Smooth muscle cell (in vitro differentiated cells): ENCODE data around the gene OCRL. TPM values are rescaled to one million over a fixed set of nuclear protein-coding genes. Genes with fewer than 3 reads are reported as not detected.

ENCODE experiments used
- DNase-seq: peaks from one replicate; lab custom pipeline; 2025; ENCODE audit not compliant: unreplicated experiment; lab: John Stamatoyannopoulos, UW
- H2AFZ ChIP-seq: fragments of 200-600 bp; sonication (generic); 2 replicates; pipeline ENCODE4 v1.6.0; 2016; ENCODE audit warnings: antibody characterized with exemption, low read depth, mild to moderate bottlenecking
- H3F3A ChIP-seq: fragments of 200-600 bp; sonication (generic); 2 replicates; pipeline ENCODE4 v1.6.0; 2017; ENCODE audit warnings: antibody characterized with exemption, low read depth
- H3K27ac ChIP-seq: fragments of 200-600 bp; sonication (generic); 2 replicates; pipeline ENCODE4 v1.5.1; 2016; ENCODE audit warnings: low read depth, mild to moderate bottlenecking
- H3K27me3 ChIP-seq: fragments of 200-600 bp; sonication (generic); 2 replicates; pipeline ENCODE4 v1.6.1; 2016; ENCODE audit warnings: low read depth, mild to moderate bottlenecking
- H3K36me3 ChIP-seq: fragments of 200-600 bp; sonication (generic); 2 replicates; pipeline ENCODE4 v1.5.1; 2016; ENCODE audit warnings: low read depth
- H3K4me1 ChIP-seq: fragments of 200-600 bp; sonication (generic); 2 replicates; pipeline ENCODE4 v1.5.1; 2016; ENCODE audit warnings: low read depth
- H3K4me2 ChIP-seq: fragments of 200-600 bp; sonication (generic); 2 replicates; pipeline ENCODE4 v1.6.0; 2016; ENCODE audit warnings: mild to moderate bottlenecking
- H3K4me3 ChIP-seq: fragments of 200-600 bp; sonication (generic); 2 replicates; pipeline ENCODE4 v1.5.1; 2016; ENCODE audit warnings: mild to moderate bottlenecking
- H3K79me2 ChIP-seq: fragments of 200-600 bp; sonication (generic); 2 replicates; pipeline ENCODE4 v1.6.0; 2016; ENCODE audit warnings: low read depth, mild to moderate bottlenecking
- H3K9ac ChIP-seq: fragments of 200-600 bp; sonication (generic); 2 replicates; pipeline ENCODE4 v1.6.0; 2016; ENCODE audit warnings: low read depth
- H3K9me3 ChIP-seq: fragments of 200-600 bp; sonication (generic); replicated peaks from 2 replicates; pipeline ENCODE4 v1.5.1; 2016; ENCODE audit warnings: low read depth
- H4K20me1 ChIP-seq: fragments of 200-600 bp; sonication (generic); 2 replicates; pipeline ENCODE4 v1.6.0; 2016; ENCODE audit warnings: low read depth
- CTCF ChIP-seq: fragments of 200-600 bp; sonication (generic); IDR thresholded peaks from 2 replicates; pipeline ENCODE4 v1.5.1; 2017; ENCODE audit warnings: borderline replicate concordance, mild to moderate bottlenecking, antibody characterized with exemption; ENCODE audit not compliant: insufficient read depth, poor library complexity, severe bottlenecking
- WGBS: methylation state at CpG from one replicate; pipeline ENCODE4 v1.1.7; 2016; ENCODE audit warnings: low lambda C conversion rate; 5-methylcytosine and 5-hydroxymethylcytosine counted together
- polyA plus RNA-seq: library from polyadenylated mRNA; unstranded; fragments of >200 nt; fragmentation: Nextera tagmentation; extraction: Ambion mirVana; gene quantifications from 2 replicates; pipeline ENCODE4 v1.2.1, GENCODE V29; 2016
- total RNA-seq: library from RNA; depleted of rRNA; stranded (reverse); fragments of >200 nt; gene quantifications from 2 replicates; pipeline ENCODE4 v1.2.3, GENCODE V29; 2014

The OCRL gene
- total and polyA plus RNA-seq, 2 experiments from 2014 or later: 8.7 to 26.2 TPM

GRCh38 chrX:129590596-129590995 lies 50.5 kb downstream of the OCRL start:
- no peaks in the 10 kb centered on the region for H3K4me1 ChIP-seq
- no peaks in the 10 kb centered on the region for H4K20me1 ChIP-seq
- no peak for TF ChIP-seq CTCF
- no peaks in the 10 kb centered on the region for H3K79me2 ChIP-seq
- no peak overlapping the region for H3K27ac ChIP-seq
- H3K4me2 ChIP-seq: no peak overlapping the region
- no peaks in the 10 kb centered on the region for H3K36me3 ChIP-seq
- no peak overlapping the region for H3K9ac ChIP-seq
- no peaks in the 10 kb centered on the region for H3K27me3 ChIP-seq
- no peaks in the 10 kb centered on the region for H3F3A ChIP-seq
- H2AFZ ChIP-seq: no peak overlapping the region
- no peak for DNase-seq
- H3K4me3 ChIP-seq: no peak overlapping the region
- peaks cover 6% of the 10 kb centered on the region for H3K9me3 ChIP-seq
- WGBS: 74% methylated on average over 4 of the region's 4 CpGs

GRCh38 chrX:129593137-129593536 lies 53.1 kb downstream of the OCRL start:
- Histone ChIP-seq H3K9me3 (peaks cover 6% of the 10 kb centered on the region), H3K4me2 (no peak overlapping the region), H3K9ac (no peak overlapping the region), H3K27ac (no peak overlapping the region), H3K4me1 (no peaks in the 10 kb centered on the region), H3F3A (no peaks in the 10 kb centered on the region), H3K36me3 (no peaks in the 10 kb centered on the region), H3K4me3 (no peak overlapping the region), H3K79me2 (no peaks in the 10 kb centered on the region), H4K20me1 (no peaks in the 10 kb centered on the region), H3K27me3 (no peaks in the 10 kb centered on the region), H2AFZ (no peak overlapping the region)
- no peak for TF ChIP-seq CTCF
- DNase-seq: no peak

GRCh38 chrX:129594781-129595180 lies 54.7 kb downstream of the OCRL start:
- no peak overlapping the region for H3K4me3 ChIP-seq

More at GRCh38 chrX:129594781-129595180, 54.7 kb downstream of the OCRL start:
- Histone ChIP-seq H3K36me3 (no peaks in the 10 kb centered on the region), H3K9ac (no peak overlapping the region), H3K79me2 (no peaks in the 10 kb centered on the region), H3K27ac (no peak overlapping the region), H2AFZ (no peak overlapping the region), H3K4me2 (no peak overlapping the region), H3K9me3 (no peaks in the 10 kb centered on the region), H3F3A (no peaks in the 10 kb centered on the region), H3K27me3 (no peaks in the 10 kb centered on the region), H3K4me1 (no peaks in the 10 kb centered on the region), H4K20me1 (no peaks in the 10 kb centered on the region)
- no peak for DNase-seq
- TF ChIP-seq CTCF: no peak
- 77% methylated on average over 1 of the region's 1 CpG for WGBS
